GM19467 (cell line): ENCODE results near the gene RALA.
"Not testable (repeated sequence)": the region's sequence is repeated elsewhere in the genome, so short reads cannot be mapped to it uniquely, and the experiment has no call there.

Experiments
- ATAC-seq: cut with Tn5 transposase; IDR thresholded peaks from one replicate; pipeline ENCODE4 v1.9.1; 2021; ENCODE audit warnings: mild to moderate bottlenecking, moderate library complexity; ENCODE audit not compliant: unreplicated experiment

The RALA gene

GRCh38 chr7:39721345-39721744 is 98.0 kb downstream of the RALA start:
- ATAC-seq: no peak

- ATAC-seq: no peak
Observed at GRCh38 chr7:39721919-39722597, 98.7 kb downstream of the RALA start.

GRCh38 chr7:39727231-39728012 is 104.0 kb downstream of the RALA start:
- ATAC-seq: no peak

- ATAC-seq: peak; percentile 89
Observed at GRCh38 chr7:39732837-39733804, 109.7 kb downstream of the RALA start.

- ATAC-seq: no peak
Observed at GRCh38 chr7:39733881-39734632, 110.7 kb downstream of the RALA start.

GRCh38 chr7:39734633-39735004 is 111.2 kb downstream of the RALA start:
- ATAC-seq: no peak

- no peak for ATAC-seq
Observed at GRCh38 chr7:39735903-39736302, 112.5 kb downstream of the RALA start.

- ATAC-seq: peak; percentile 57
Observed at GRCh38 chr7:39741942-39742623, 118.7 kb downstream of the RALA start.

- no peak for ATAC-seq
Observed at GRCh38 chr7:39744620-39745019, 121.2 kb downstream of the RALA start.

- no peak for ATAC-seq
Observed at GRCh38 chr7:39745320-39745719, 121.9 kb downstream of the RALA start.

- no peak for ATAC-seq
Observed at GRCh38 chr7:39746103-39746819, 122.9 kb downstream of the RALA start.

GRCh38 chr7:39749177-39749576 is 125.8 kb downstream of the RALA start:
- ATAC-seq: no peak

- no peak for ATAC-seq
Observed at GRCh38 chr7:39749717-39750116, 126.3 kb downstream of the RALA start.

- no peak for ATAC-seq
Observed at GRCh38 chr7:39750253-39751077, 127.1 kb downstream of the RALA start.

GRCh38 chr7:39753237-39753636 is 129.9 kb downstream of the RALA start:
- not testable (repeated sequence) for ATAC-seq

- ATAC-seq: no peak
Observed at GRCh38 chr7:39753823-39754325, 130.5 kb downstream of the RALA start.

GRCh38 chr7:39754326-39755120 is 131.2 kb downstream of the RALA start:
- ATAC-seq: no peak
